ENCODE measurements around the gene MAP2K3.

MAP2K3 gene

DNA sequence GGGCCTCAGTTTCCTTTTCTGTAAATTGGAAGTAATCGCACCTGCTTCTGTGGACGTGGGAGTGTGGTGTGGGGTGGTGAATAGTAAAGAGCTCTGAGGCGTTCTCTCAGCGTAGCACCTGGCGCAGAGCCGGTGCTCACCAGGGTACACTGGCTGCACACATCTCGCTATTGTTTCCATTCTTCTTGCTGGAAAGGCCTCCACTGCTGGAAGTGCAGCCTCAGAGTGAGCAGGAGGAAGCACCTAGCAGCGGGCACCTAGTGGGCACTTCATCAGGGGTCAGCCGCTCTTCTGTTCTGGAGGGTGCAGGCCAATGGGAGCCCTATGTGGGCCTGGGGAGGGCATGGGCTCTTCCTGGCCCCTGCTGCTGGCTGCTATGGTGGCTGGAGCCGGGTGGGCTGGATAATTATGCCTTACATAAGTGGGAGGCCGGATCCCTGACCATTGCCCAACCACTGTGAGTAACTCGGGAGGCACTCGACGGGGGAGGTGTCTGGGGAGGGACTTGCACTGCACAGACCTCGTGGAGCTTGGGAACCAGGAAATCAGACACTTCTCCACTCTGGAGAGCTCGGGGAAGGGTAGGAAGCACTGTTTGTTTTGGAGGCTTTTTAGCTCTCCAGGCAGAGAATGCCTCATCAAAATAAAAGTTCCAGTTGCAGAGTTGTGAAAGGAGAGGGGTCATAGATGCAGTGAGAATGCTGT is 1.7 kb downstream of the MAP2K3 start (continued):
- TF ChIP-seq, protein P1, sequence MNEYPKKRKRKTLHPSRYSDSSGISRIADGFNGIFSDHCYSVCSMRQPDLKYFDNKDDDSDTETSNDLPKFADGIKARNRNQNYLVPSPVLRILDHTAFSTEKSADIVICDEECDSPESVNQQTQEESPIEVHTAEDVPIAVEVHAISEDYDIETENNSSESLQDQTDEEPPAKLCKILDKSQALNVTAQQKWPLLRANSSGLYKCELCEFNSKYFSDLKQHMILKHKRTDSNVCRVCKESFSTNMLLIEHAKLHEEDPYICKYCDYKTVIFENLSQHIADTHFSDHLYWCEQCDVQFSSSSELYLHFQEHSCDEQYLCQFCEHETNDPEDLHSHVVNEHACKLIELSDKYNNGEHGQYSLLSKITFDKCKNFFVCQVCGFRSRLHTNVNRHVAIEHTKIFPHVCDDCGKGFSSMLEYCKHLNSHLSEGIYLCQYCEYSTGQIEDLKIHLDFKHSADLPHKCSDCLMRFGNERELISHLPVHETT (tag by site-specific recombination; IDR thresholded peaks at IDR 0.05) = no peak
- no peak for TF ChIP-seq SCRT1 (tag by site-specific recombination; IDR thresholded peaks at IDR 0.05; ENCODE audit: borderline replicate concordance)
- no peak for TF ChIP-seq ZNF391 (tag by site-specific recombination; IDR thresholded peaks at IDR 0.05; ENCODE audit: borderline replicate concordance, low read depth)
- TF ChIP-seq ZNF514 (tag by site-specific recombination; IDR thresholded peaks at IDR 0.05) = no peak
- TF ChIP-seq, protein P2, sequence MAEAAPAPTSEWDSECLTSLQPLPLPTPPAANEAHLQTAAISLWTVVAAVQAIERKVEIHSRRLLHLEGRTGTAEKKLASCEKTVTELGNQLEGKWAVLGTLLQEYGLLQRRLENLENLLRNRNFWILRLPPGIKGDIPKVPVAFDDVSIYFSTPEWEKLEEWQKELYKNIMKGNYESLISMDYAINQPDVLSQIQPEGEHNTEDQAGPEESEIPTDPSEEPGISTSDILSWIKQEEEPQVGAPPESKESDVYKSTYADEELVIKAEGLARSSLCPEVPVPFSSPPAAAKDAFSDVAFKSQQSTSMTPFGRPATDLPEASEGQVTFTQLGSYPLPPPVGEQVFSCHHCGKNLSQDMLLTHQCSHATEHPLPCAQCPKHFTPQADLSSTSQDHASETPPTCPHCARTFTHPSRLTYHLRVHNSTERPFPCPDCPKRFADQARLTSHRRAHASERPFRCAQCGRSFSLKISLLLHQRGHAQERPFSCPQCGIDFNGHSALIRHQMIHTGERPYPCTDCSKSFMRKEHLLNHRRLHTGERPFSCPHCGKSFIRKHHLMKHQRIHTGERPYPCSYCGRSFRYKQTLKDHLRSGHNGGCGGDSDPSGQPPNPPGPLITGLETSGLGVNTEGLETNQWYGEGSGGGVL (tag by site-specific recombination; IDR thresholded peaks at IDR 0.05) = peak; percentile 67; the same call in 1 of the 2 replicates
- TF ChIP-seq, protein P3, sequence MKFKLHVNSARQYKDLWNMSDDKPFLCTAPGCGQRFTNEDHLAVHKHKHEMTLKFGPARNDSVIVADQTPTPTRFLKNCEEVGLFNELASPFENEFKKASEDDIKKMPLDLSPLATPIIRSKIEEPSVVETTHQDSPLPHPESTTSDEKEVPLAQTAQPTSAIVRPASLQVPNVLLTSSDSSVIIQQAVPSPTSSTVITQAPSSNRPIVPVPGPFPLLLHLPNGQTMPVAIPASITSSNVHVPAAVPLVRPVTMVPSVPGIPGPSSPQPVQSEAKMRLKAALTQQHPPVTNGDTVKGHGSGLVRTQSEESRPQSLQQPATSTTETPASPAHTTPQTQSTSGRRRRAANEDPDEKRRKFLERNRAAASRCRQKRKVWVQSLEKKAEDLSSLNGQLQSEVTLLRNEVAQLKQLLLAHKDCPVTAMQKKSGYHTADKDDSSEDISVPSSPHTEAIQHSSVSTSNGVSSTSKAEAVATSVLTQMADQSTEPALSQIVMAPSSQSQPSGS (tag by site-specific recombination; IDR thresholded peaks at IDR 0.05; ENCODE audit: low read depth) = no peak
- TF ChIP-seq ZNF626 (tag by site-specific recombination; IDR thresholded peaks at IDR 0.05) = no peak
- no peak for TF ChIP-seq ZNF132 (tag by site-specific recombination; IDR thresholded peaks at IDR 0.05; ENCODE audit: borderline replicate concordance)
- TF ChIP-seq ZNF169 (tag by site-specific recombination; IDR thresholded peaks at IDR 0.05) = no peak
- no peak for TF ChIP-seq ZNF335 (tag by site-specific recombination; conservative IDR thresholded peaks at IDR 0.05)
- TF ChIP-seq EGR2 (tag by site-specific recombination; IDR thresholded peaks at IDR 0.05; ENCODE audit: low read depth) = peak; percentile 61; the same call in 1 of the 2 replicates
- TF ChIP-seq ZNF394 (tag by site-specific recombination; IDR thresholded peaks at IDR 0.05; ENCODE audit: borderline replicate concordance) = peak; percentile 15; the same call in 1 of the 2 replicates
- no peak; the same call in 1 of the 2 replicates for TF ChIP-seq ZNF561 (tag by site-specific recombination; IDR thresholded peaks at IDR 0.05; ENCODE audit: borderline replicate concordance)
- TF ChIP-seq ZFP37 (tag by site-specific recombination; IDR thresholded peaks at IDR 0.05) = no peak
- TF ChIP-seq FEZF1 (tag by site-specific recombination; IDR thresholded peaks at IDR 0.05) = no peak
- no peak; the same call in 1 of the 2 replicates for TF ChIP-seq ZNF76 (tag by site-specific recombination; IDR thresholded peaks at IDR 0.05; ENCODE audit: borderline replicate concordance, low read depth)
- TF ChIP-seq ZNF155 (tag by site-specific recombination; IDR thresholded peaks at IDR 0.05) = no peak
- TF ChIP-seq, protein P4, sequence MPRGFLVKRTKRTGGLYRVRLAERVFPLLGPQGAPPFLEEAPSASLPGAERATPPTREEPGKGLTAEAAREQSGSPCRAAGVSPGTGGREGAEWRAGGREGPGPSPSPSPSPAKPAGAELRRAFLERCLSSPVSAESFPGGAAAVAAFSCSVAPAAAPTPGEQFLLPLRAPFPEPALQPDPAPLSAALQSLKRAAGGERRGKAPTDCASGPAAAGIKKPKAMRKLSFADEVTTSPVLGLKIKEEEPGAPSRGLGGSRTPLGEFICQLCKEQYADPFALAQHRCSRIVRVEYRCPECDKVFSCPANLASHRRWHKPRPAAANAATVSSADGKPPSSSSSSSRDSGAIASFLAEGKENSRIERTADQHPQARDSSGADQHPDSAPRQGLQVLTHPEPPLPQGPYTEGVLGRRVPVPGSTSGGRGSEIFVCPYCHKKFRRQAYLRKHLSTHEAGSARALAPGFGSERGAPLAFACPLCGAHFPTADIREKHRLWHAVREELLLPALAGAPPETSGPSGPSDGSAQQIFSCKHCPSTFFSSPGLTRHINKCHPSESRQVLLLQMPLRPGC (tag by site-specific recombination; IDR thresholded peaks at IDR 0.05) = no peak
- TF ChIP-seq YY2 (tag by site-specific recombination; IDR thresholded peaks at IDR 0.05) = no peak
- TF ChIP-seq ZNF843 (tag by site-specific recombination; IDR thresholded peaks at IDR 0.05) = no peak
- no peak for TF ChIP-seq HOXC10 (CRISPR knock-in tag; IDR thresholded peaks at IDR 0.05)
- TF ChIP-seq ZFP69B (tag by site-specific recombination; IDR thresholded peaks at IDR 0.05) = no peak
- no peak for TF ChIP-seq KLF1 (tag by site-specific recombination; IDR thresholded peaks at IDR 0.05)
- no peak for TF ChIP-seq HOXD13 (CRISPR knock-in tag; IDR thresholded peaks at IDR 0.05; ENCODE audit: borderline replicate concordance)
- no peak for TF ChIP-seq ZNF174 (tag by site-specific recombination; IDR thresholded peaks at IDR 0.05)
- TF ChIP-seq ZBTB48 (tag by site-specific recombination; IDR thresholded peaks at IDR 0.05) = peak; percentile 52; the same call in 1 of the 2 replicates
- TF ChIP-seq ZNF585B (tag by site-specific recombination; IDR thresholded peaks at IDR 0.05) = no peak
- no peak for TF ChIP-seq ZNF133 (tag by site-specific recombination; IDR thresholded peaks at IDR 0.05)
- peak; percentile 62; the same call in 1 of the 2 replicates for TF ChIP-seq IKZF3 (tag by site-specific recombination; IDR thresholded peaks at IDR 0.05)
- TF ChIP-seq, protein P5, sequence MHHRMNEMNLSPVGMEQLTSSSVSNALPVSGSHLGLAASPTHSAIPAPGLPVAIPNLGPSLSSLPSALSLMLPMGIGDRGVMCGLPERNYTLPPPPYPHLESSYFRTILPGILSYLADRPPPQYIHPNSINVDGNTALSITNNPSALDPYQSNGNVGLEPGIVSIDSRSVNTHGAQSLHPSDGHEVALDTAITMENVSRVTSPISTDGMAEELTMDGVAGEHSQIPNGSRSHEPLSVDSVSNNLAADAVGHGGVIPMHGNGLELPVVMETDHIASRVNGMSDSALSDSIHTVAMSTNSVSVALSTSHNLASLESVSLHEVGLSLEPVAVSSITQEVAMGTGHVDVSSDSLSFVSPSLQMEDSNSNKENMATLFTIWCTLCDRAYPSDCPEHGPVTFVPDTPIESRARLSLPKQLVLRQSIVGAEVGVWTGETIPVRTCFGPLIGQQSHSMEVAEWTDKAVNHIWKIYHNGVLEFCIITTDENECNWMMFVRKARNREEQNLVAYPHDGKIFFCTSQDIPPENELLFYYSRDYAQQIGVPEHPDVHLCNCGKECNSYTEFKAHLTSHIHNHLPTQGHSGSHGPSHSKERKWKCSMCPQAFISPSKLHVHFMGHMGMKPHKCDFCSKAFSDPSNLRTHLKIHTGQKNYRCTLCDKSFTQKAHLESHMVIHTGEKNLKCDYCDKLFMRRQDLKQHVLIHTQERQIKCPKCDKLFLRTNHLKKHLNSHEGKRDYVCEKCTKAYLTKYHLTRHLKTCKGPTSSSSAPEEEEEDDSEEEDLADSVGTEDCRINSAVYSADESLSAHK (tag by site-specific recombination; IDR thresholded peaks at IDR 0.05) = no peak
- peak; percentile 20 for TF ChIP-seq ZBTB26 (tag by site-specific recombination; optimal IDR thresholded peaks at IDR 0.05)

Measured in HEK293 (cell line).